Measurements from ENCODE around the gene MEX3D.
A peak's percentile ranks its signal among the peaks of the same experiment; 100 is the strongest.

MEX3D gene

DNA sequence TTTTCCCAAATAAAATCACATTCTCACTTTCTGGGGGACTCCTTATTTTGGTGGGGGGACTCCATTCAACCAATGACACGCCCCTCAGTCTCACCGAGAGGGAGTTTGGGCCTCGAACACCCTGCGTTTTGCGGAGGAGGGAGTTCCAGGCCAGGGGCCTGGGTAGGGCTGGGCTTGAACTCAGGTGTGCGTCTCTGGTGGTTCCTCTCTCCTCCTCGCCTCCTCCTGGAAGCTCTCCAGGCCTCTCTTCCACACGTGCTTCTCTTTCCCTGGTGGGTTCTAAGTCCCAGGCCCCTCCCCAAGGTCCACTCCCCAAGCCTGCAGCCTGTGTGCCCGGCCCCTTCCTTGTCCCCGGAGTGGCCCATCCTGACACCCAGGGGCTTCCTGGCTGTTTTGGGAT lies 14.7 kb downstream of the MEX3D start:
- TF ChIP-seq, protein P1, sequence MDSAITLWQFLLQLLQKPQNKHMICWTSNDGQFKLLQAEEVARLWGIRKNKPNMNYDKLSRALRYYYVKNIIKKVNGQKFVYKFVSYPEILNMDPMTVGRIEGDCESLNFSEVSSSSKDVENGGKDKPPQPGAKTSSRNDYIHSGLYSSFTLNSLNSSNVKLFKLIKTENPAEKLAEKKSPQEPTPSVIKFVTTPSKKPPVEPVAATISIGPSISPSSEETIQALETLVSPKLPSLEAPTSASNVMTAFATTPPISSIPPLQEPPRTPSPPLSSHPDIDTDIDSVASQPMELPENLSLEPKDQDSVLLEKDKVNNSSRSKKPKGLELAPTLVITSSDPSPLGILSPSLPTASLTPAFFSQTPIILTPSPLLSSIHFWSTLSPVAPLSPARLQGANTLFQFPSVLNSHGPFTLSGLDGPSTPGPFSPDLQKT (IDR thresholded peaks at IDR 0.05; ENCODE audit: borderline replicate concordance, low read depth, low read length), result no peak
- TF ChIP-seq ZNF701 (tag by site-specific recombination; IDR thresholded peaks at IDR 0.05) (no peak), ZNF223 (tag by site-specific recombination; IDR thresholded peaks at IDR 0.05) (no peak), ZNF155 (tag by site-specific recombination; IDR thresholded peaks at IDR 0.05) (no peak), ZBTB8A (tag by site-specific recombination; IDR thresholded peaks at IDR 0.05) (no peak)
- no peak overlapping the region for H3K27ac ChIP-seq (ENCODE audit: extremely low read depth, low read depth, low read length)
- ChIA-PET CTCF (interaction anchor here (0.7 to 0.9 kb wide), 2 partner anchors 22 to 273 kb away, joined by 4 read pairs; no protein-coding TSS in a partner anchor), POLR2A (no interaction called here)
- peaks cover 0 to 9% of the 10 kb centered on the region in 2 experiments; a peak in 1 of 3 replicates for H3K36me3 ChIP-seq (ENCODE audit: control insufficient read depth in 2 of 2, insufficient read depth in 1 of 2, low read length in 2 of 2)
- no peaks in the 10 kb centered on the region for H3K4me1 ChIP-seq (ENCODE audit: control insufficient read depth, insufficient read depth, low read length)
- H3K9me3 ChIP-seq (ENCODE audit: control insufficient read depth, insufficient read depth, low read depth, low read length), result no peaks in the 10 kb centered on the region
- no peak overlapping the region for H3K4me3 ChIP-seq (ENCODE audit: low read depth, low read length)

DNA sequence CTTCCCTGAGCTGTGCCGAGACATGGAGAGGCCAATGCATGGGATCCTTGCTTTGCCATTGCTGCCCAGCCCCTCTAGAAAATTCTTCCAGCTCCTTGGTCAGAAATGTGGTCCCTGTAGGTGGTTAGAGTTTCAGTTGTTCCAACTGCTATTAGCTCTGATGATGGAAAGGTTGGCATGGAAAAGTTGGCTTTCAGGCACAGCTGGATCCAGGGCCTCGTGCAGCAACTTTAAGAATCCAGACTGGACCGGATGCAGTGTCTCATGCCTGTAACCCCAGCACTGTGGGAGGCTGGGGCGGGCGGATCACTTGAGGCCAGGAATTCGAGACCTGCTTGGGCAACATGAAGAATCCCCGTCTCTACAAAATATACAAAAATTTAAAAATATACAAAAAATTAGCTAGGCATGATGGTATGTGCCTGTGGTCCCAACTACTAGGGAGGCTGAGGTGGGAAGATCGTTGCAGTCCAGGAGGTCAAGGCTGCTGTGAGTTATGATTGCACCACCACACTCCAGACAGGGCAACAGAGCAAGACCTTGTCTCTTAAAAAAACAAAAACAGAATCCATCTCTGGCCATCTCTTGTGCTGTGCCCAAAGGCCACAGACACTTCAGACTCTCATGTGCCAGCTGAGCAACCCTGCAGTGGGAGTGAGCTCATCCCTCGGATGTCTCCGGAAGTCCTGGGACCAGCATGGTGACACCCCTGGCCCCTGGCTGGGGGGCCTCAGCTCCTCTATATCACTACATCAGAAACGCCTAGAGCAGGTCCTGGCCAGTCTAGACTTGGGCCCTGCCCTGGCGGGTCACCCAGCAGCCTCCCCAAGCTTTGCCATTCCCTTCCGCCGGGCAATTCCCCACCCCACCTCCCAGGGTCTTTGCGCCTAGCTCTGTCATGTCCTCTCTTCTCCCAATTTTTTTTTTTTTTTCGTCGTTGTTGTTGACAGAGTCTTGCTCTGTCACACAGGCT lies 16.8 kb downstream of the MEX3D start:
- 0 out of 2 replicates have a peak, but pooled peaks have one; percentile 9 for TF ChIP-seq GLIS1 (tag by site-specific recombination; IDR thresholded peaks at IDR 0.05)
- TF ChIP-seq, protein P2, sequence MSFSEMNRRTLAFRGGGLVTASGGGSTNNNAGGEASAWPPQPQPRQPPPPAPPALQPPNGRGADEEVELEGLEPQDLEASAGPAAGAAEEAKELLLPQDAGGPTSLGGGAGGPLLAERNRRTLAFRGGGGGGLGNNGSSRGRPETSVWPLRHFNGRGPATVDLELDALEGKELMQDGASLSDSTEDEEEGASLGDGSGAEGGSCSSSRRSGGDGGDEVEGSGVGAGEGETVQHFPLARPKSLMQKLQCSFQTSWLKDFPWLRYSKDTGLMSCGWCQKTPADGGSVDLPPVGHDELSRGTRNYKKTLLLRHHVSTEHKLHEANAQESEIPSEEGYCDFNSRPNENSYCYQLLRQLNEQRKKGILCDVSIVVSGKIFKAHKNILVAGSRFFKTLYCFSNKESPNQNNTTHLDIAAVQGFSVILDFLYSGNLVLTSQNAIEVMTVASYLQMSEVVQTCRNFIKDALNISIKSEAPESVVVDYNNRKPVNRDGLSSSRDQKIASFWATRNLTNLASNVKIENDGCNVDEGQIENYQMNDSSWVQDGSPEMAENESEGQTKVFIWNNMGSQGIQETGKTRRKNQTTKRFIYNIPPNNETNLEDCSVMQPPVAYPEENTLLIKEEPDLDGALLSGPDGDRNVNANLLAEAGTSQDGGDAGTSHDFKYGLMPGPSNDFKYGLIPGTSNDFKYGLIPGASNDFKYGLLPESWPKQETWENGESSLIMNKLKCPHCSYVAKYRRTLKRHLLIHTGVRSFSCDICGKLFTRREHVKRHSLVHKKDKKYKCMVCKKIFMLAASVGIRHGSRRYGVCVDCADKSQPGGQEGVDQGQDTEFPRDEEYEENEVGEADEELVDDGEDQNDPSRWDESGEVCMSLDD (tag by site-specific recombination; IDR thresholded peaks at IDR 0.05), result no peak
- no peaks in the 10 kb centered on the region for H3K9me3 ChIP-seq (ENCODE audit: control insufficient read depth, insufficient read depth, low read depth, low read length)
- H3K36me3 ChIP-seq (ENCODE audit: control insufficient read depth in 2 of 2, insufficient read depth in 1 of 2, low read length in 2 of 2), result peaks cover 0 to 6% of the 10 kb centered on the region in 2 experiments; a peak in 1 of 3 replicates
- H3K4me1 ChIP-seq (ENCODE audit: control insufficient read depth, insufficient read depth, low read length), result no peaks in the 10 kb centered on the region
- ChIA-PET CTCF (interaction anchor here (0.6 to 1.3 kb wide), 3 partner anchors 121 to 525 kb away, joined by 3 to 5 read pairs (median 3); no protein-coding TSS in a partner anchor), POLR2A (no interaction called here)
- no peak overlapping the region for H3K27ac ChIP-seq (ENCODE audit: extremely low read depth, low read depth, low read length)
- no peak overlapping the region for H3K4me3 ChIP-seq (ENCODE audit: low read depth, low read length)

- ChIA-PET CTCF (no interaction called here), POLR2A (no interaction called here)
- Histone ChIP-seq H3K27ac (ENCODE audit: extremely low read depth, low read depth, low read length) (no peak overlapping the region), H3K36me3 (ENCODE audit: control insufficient read depth in 2 of 2, insufficient read depth in 1 of 2, low read length in 2 of 2) (peaks cover 0 to 4% of the 10 kb centered on the region in 2 experiments; a peak in 1 of 3 replicates), H3K9me3 (ENCODE audit: control insufficient read depth, insufficient read depth, low read depth, low read length) (no peaks in the 10 kb centered on the region), H3K4me1 (ENCODE audit: control insufficient read depth, insufficient read depth, low read length) (no peaks in the 10 kb centered on the region), H3K4me3 (ENCODE audit: low read depth, low read length) (no peak overlapping the region)
- TF ChIP-seq ZNF391 (tag by site-specific recombination; IDR thresholded peaks at IDR 0.05; ENCODE audit: borderline replicate concordance, low read depth), result no peak
- no peak for TF ChIP-seq OVOL3 (tag by site-specific recombination; IDR thresholded peaks at IDR 0.05)
- no peak for TF ChIP-seq YY1 (tag by site-specific recombination; IDR thresholded peaks at IDR 0.05)
- TF ChIP-seq ZNF211 (tag by site-specific recombination; IDR thresholded peaks at IDR 0.05; ENCODE audit: low read depth), result no peak
- peak; percentile 37; the same call in 1 of the 2 replicates for TF ChIP-seq KLF8 (tag by site-specific recombination; IDR thresholded peaks at IDR 0.05)
- TF ChIP-seq EGR2 (tag by site-specific recombination; IDR thresholded peaks at IDR 0.05; ENCODE audit: low read depth), result peak; percentile 99
- TF ChIP-seq SP3 (tag by site-specific recombination; IDR thresholded peaks at IDR 0.05), result no peak
- no peak for TF ChIP-seq ZNF157 (tag by site-specific recombination; IDR thresholded peaks at IDR 0.05)
- TF ChIP-seq ZBTB17 (tag by site-specific recombination; IDR thresholded peaks at IDR 0.05), result peak; percentile 89
- TF ChIP-seq GLI2 (tag by site-specific recombination; IDR thresholded peaks at IDR 0.05; ENCODE audit: borderline replicate concordance, low read depth), result no peak
- peak; percentile 97 for TF ChIP-seq ZFHX2 (tag by site-specific recombination; conservative IDR thresholded peaks at IDR 0.05)
- TF ChIP-seq SCRT2 (tag by site-specific recombination; IDR thresholded peaks at IDR 0.05), result peak; percentile 46
- TF ChIP-seq ZNF707 (tag by site-specific recombination; IDR thresholded peaks at IDR 0.05), result 0 out of 2 replicates have a peak, but pooled peaks have one; percentile 27
- TF ChIP-seq ZSCAN18 (tag by site-specific recombination; IDR thresholded peaks at IDR 0.05), result no peak
- TF ChIP-seq GLI4 (tag by site-specific recombination; IDR thresholded peaks at IDR 0.05), result no peak
- TF ChIP-seq ZNF366 (tag by site-specific recombination; conservative IDR thresholded peaks at IDR 0.05), result peak; percentile 98
Measured at GRCh38 chr19:1549332-1549945, 18.7 kb downstream of the MEX3D start.
